GM12875 (cell line): ENCODE measurements around the gene MPZL1.
"Not testable (repeated sequence)": the region's sequence is repeated elsewhere in the genome, so short reads cannot be mapped to it uniquely, and the experiment has no call there.

Experiments
- H3K4me3 ChIP-seq: one replicate; pipeline ENCODE4 v1.5.1; 2011; ENCODE audit warnings: low read depth, low read length, control low read depth
- CTCF ChIP-seq: IDR thresholded peaks from 2 replicates; pipeline ENCODE4 v1.5.1; 2011; ENCODE audit warnings: low read depth, mild to moderate bottlenecking, control low read depth, inconsistent platforms, low read length, moderate library complexity, borderline replicate concordance; ENCODE audit not compliant: insufficient read depth

The MPZL1 gene

GRCh38 chr1:167728818-167729410, 7.1 kb downstream of the MPZL1 start:
- no peak overlapping the region for H3K4me3 ChIP-seq
- no peak for TF ChIP-seq CTCF

GRCh38 chr1:167734227-167734626, 12.4 kb downstream of the MPZL1 start:
- H3K4me3 ChIP-seq: no peak overlapping the region
- no peak for TF ChIP-seq CTCF

- no peak overlapping the region for H3K4me3 ChIP-seq
- TF ChIP-seq CTCF: no peak
Observed at GRCh38 chr1:167734841-167735240, 13.1 kb downstream of the MPZL1 start.

- TF ChIP-seq CTCF: no peak
- no peak overlapping the region for H3K4me3 ChIP-seq
Observed at GRCh38 chr1:167737169-167737568, 15.4 kb downstream of the MPZL1 start.

- no peak overlapping the region for H3K4me3 ChIP-seq
- no peak for TF ChIP-seq CTCF
Observed at GRCh38 chr1:167738158-167738557, 16.4 kb downstream of the MPZL1 start.

GRCh38 chr1:167739752-167740151, 18.0 kb downstream of the MPZL1 start:
- no peak for TF ChIP-seq CTCF
- no peak overlapping the region for H3K4me3 ChIP-seq

- not testable (repeated sequence) for H3K4me3 ChIP-seq
Observed at GRCh38 chr1:167741103-167741502, 19.3 kb downstream of the MPZL1 start.

GRCh38 chr1:167742392-167743057, 20.7 kb downstream of the MPZL1 start:
- H3K4me3 ChIP-seq: not testable (repeated sequence)
